GM12878 (cell line): ENCODE results near the gene MCEE. TPM values are rescaled to one million over a fixed set of nuclear protein-coding genes. Genes with fewer than 3 reads are reported as not detected.

Experiments
- ATAC-seq: fragments of 200-7000 bp; cut with Tn5 transposase; 3 replicates; pipeline ENCODE4 v1.9.1; 2020; ENCODE audit warnings: mild to moderate bottlenecking, moderate library complexity
- BruUV-seq: library from RNA; stranded (reverse); fragments of 400-500 nt; replicated peaks from 2 replicates; lab custom pipeline; 2021; lab: Mats Ljungman, UMichigan
- CTCF ChIA-PET: fragments of 300-600 bp; sonication (Branson Sonifier 250); formaldehyde crosslinking; extraction: SDS; loops from one replicate; lab custom pipeline; 2021; ENCODE audit warnings: inconsistent platforms; lab: Yijun Ruan, JAX
- POLR2A ChIA-PET: fragments of 350-600 bp; formaldehyde crosslinking; extraction: SDS; loops from one replicate; lab custom pipeline; 2021; ENCODE audit warnings: inconsistent platforms; lab: Charles Lee
- RAD21 ChIA-PET: fragments of 300-600 bp; sonication (Branson Sonifier 250); formaldehyde crosslinking; loops from one replicate; lab custom pipeline; 2023; ENCODE audit warnings: antibody characterized with exemption; ENCODE audit not compliant: unreplicated experiment; lab: Charles Lee
- SMC1A ChIA-PET: fragments of 300-600 bp; sonication (Branson Sonifier 250); formaldehyde crosslinking; loops from one replicate; lab custom pipeline; 2023; ENCODE audit not compliant: unreplicated experiment, uncharacterized antibody; lab: Charles Lee
- DNase-seq: peaks from one replicate; pipeline ENCODE4 v3.0.0-alpha.2; 2011; ENCODE audit warnings: low read depth, low spot score
- FAIRE-seq: peaks from 3 replicates; lab custom pipeline; 2011; peaks lifted over from hg19 to GRCh38; lab: Jason Lieb, UNC
- H2AFZ ChIP-seq: 2 replicates; pipeline ENCODE4 v1.6.0; 2011; ENCODE audit warnings: low read depth, low read length, control low read depth; ENCODE audit not compliant: control insufficient read depth
- H3K27ac ChIP-seq: 2 replicates; pipeline ENCODE4 v1.5.1; 2011; ENCODE audit warnings: control low read depth; ENCODE audit not compliant: control insufficient read depth, insufficient read depth
- H3K27me3 ChIP-seq, 2 experiments: replicated peaks in 1 of 2; 2 replicates each; pipeline versions ENCODE4 v1.6.0 to v1.6.1; 2011; ENCODE audit warnings: low read length in 1 of 2; ENCODE audit not compliant: control insufficient read depth in 2 of 2, insufficient read depth in 2 of 2
- H3K36me3 ChIP-seq, 2 experiments: 2 replicates each; pipeline ENCODE4 v1.5.1; 2011; ENCODE audit warnings: low read length in 1 of 2; ENCODE audit not compliant: control insufficient read depth in 2 of 2, insufficient read depth in 2 of 2
- H3K4me1 ChIP-seq: 2 replicates; pipeline ENCODE4 v1.6.1; 2011; ENCODE audit warnings: mild to moderate bottlenecking, low read length, moderate library complexity, mixed read lengths; ENCODE audit not compliant: control insufficient read depth, insufficient read depth
- H3K4me2 ChIP-seq: 2 replicates; pipeline ENCODE4 v1.6.0; 2011; ENCODE audit warnings: control low read depth; ENCODE audit not compliant: control insufficient read depth, insufficient read depth
- H3K4me3 ChIP-seq: fragments of 200-600 bp; sonication (generic); 2 replicates; pipeline ENCODE4 v1.5.1; 2016
- H3K79me2 ChIP-seq: 2 replicates; pipeline ENCODE4 v1.6.0; 2011; ENCODE audit warnings: low read length; ENCODE audit not compliant: control insufficient read depth, insufficient read depth
- H3K9ac ChIP-seq: 2 replicates; pipeline ENCODE4 v1.8.0; 2011; ENCODE audit warnings: low read length, control low read depth, mixed read lengths; ENCODE audit not compliant: control insufficient read depth, insufficient read depth
- H3K9me3 ChIP-seq: replicated peaks from 3 replicates; pipeline ENCODE4 v1.5.1; 2011; ENCODE audit warnings: mild to moderate bottlenecking, low read length; ENCODE audit not compliant: control insufficient read depth, insufficient read depth
- H4K20me1 ChIP-seq: 2 replicates; pipeline ENCODE4 v1.6.0; 2011; ENCODE audit not compliant: control insufficient read depth, insufficient read depth
- ATF7 ChIP-seq: fragments of 450-650 bp; IDR thresholded peaks from 2 replicates; pipeline ENCODE4 v1.6.1; 2016; ENCODE audit warnings: low read depth, mild to moderate bottlenecking
- GABPA ChIP-seq: IDR thresholded peaks from 2 replicates; pipeline ENCODE4 v1.6.1; 2014; ENCODE audit warnings: antibody characterized with exemption, low read depth, mild to moderate bottlenecking, inconsistent platforms
- WGBS: methylation state at CpG from one replicate; pipeline ENCODE4 v1.1.6; 2016; ENCODE audit warnings: low lambda C conversion rate; ENCODE audit not compliant: insufficient replicate concordance, insufficient coverage; ENCODE audit errors: missing lambda C conversion rate; 5-methylcytosine and 5-hydroxymethylcytosine counted together
- in situ Hi-C: fragments of 300-500 bp; cut with MboI; formaldehyde crosslinking; loops from 9 replicates; pipeline ENCODE4 v1.14.3; 2018; ENCODE audit warnings: mixed read lengths
- intact Hi-C: fragments of 100-400 bp; cut with micrococcal nuclease; formaldehyde crosslinking; loops from one replicate; pipeline ENCODE4 v1.14.2; 2022; ENCODE audit not compliant: unreplicated experiment
- polyA plus RNA-seq, 11 experiments: library from polyadenylated mRNA; depleted of rRNA in 4 of 11; unstranded in 6 of 11; stranded (reverse) in 5 of 11; fragments of >200 nt; fragmentation: Nextera tagmentation in 4 of 11; fragmentation: Illumina TruSeq in 1 of 11; extraction: Ambion mirVana in 4 of 11; extraction: Trizol in 1 of 11; gene quantifications; 1 replicate in 1 of 11; 2 replicates in 10 of 11; pipeline versions ENCODE4 v1.2.1 to v1.2.3, GENCODE V29; 2011 to 2016; ENCODE audit warnings: inconsistent platforms in 2 of 11, missing spikeins in 2 of 11, low read depth in 1 of 11
- total RNA-seq, 4 experiments: library from RNA; depleted of rRNA in 3 of 4; stranded (reverse); fragments of >200 nt in 3 of 4; fragmentation: Illumina TruSeq in 1 of 4; extraction: Trizol in 1 of 4; gene quantifications; 2 replicates each; pipeline versions ENCODE4 v1.2.1 to v1.2.3, GENCODE V29; 2013 to 2021

MCEE gene
- total and polyA plus RNA-seq, 10 of the 15 experiments (the other 5 are each of a cell fraction or from before 2014, with no cell fraction given): 17.3 to 63.4 (median 20.9) TPM

DNA sequence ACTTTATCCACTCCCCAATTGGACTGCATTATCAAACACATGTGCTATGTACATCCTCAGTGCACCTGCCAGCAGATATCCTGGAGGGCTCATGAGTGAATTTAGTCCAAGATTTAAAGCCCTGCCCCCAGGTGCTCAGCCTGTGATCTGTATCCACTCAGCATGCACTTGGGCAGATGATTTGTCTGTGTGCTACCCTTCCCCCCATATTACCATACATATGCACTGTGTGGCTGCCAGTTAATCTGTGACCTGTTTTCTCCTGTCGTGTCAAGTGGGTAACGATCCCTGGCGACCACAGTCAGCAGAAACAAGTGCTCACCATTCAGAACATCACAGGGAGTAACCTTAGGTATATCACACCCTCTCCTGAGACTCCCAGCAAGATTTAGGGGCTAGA lies 51.4 kb downstream of the MCEE start:
- Histone ChIP-seq H3K9ac (no peak overlapping the region), H3K4me1 (peaks cover 18% of the 10 kb centered on the region), H3K79me2 (peaks cover 5% of the 10 kb centered on the region), H3K27me3 (no peaks in the 10 kb centered on the region), H3K4me3 (no peak overlapping the region), H3K36me3 (peaks cover 20 to 27% of the 10 kb centered on the region in 2 experiments), H3K27ac (no peak overlapping the region), H2AFZ (no peak overlapping the region), H4K20me1 (no peaks in the 10 kb centered on the region), H3K9me3 (no peaks in the 10 kb centered on the region)
- ChIA-PET SMC1A (no interaction called here), CTCF (no interaction called here), POLR2A (no interaction called here), RAD21 (no interaction called here)
- no TSS peak for BruUV-seq
- in situ Hi-C loops (no loop called here), intact Hi-C loops (no loop called here)
- DNase-seq (no peak), FAIRE-seq (no peak)
- no peak for TF ChIP-seq GABPA
- TF ChIP-seq, all 136 proteins: peak for 0
- H3K4me2 ChIP-seq: no peak overlapping the region
- no peak for ATAC-seq
- 84% methylated on average over 3 of the region's 3 CpGs for WGBS

DNA sequence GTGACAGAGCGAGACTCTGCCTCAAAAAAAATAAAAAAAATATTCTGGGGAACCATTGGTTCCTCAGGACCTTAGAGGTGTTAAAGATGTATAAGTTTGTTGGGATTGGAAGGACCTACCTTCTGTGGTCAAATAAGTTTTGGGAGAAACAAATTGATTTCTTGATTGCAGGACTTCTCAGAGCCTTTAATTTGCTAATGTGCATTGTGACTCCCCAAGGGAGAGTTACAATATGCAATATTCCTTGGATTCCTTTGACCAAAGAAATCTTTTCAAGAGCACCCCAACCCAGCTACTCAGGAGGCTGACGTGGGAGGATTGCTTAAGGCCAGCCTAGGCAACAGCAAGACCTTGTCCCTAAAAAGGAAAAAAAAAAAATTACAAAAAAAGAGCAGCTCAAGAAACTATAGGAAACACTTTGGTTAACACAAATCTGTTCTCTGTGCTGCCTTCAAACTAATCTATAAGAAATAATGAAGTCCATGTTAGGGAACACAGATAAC lies 55.1 kb downstream of the MCEE start:
- WGBS: 96% methylated on average over 2 of the region's 2 CpGs
- ChIA-PET CTCF (interaction anchor here (0.7 to 2.4 kb wide), 3 partner anchors 16 to 27 kb away, joined by 4 to 9 read pairs (median 4); no protein-coding TSS in a partner anchor), RAD21 (no interaction called here)
- Histone ChIP-seq H3K27me3 (no peaks in the 10 kb centered on the region), H3K9ac (no peak overlapping the region), H3K27ac (no peak overlapping the region)
- ATAC-seq: no peak
- TF ChIP-seq ATF7: no peak
- TF ChIP-seq, all 136 proteins: peak for 0
- Histone ChIP-seq H3K4me1 (peaks cover 29% of the 10 kb centered on the region), H3K4me3 (no peak overlapping the region), H3K79me2 (peaks cover 37% of the 10 kb centered on the region), H2AFZ (no peak overlapping the region), H3K36me3 (peaks cover 23 to 36% of the 10 kb centered on the region in 2 experiments), H4K20me1 (no peaks in the 10 kb centered on the region), H3K9me3 (no peaks in the 10 kb centered on the region), H3K4me2 (no peak overlapping the region)
- SMC1A ChIA-PET: no interaction called here
- in situ Hi-C loops (no loop called here), intact Hi-C loops (no loop called here)
- DNase-seq (no peak), FAIRE-seq (no peak)
- POLR2A ChIA-PET: no interaction called here
- BruUV-seq: no TSS peak
